Fibroblast of the aortic adventitia (primary cell): ENCODE data around the gene ATP10A. TPM values are rescaled to one million over a fixed set of nuclear protein-coding genes. Genes with fewer than 3 reads are reported as not detected.

Source experiments
- DNase-seq: peaks from one replicate; pipeline ENCODE4 v3.0.0-alpha.2; 2010; ENCODE audit warnings: low read depth
- H3K4me3 ChIP-seq: 2 replicates; pipeline ENCODE4 v1.5.1; 2011; ENCODE audit warnings: low read depth, mild to moderate bottlenecking, control low read depth, low read length, moderate library complexity
- total RNA-seq: library from RNA; depleted of rRNA; stranded (reverse); fragments of >200 nt; gene quantifications from 2 replicates; pipeline ENCODE4 v1.2.3, GENCODE V29; 2012; ENCODE audit warnings: low replicate concordance
- TF ChIP-seq, protein P1 (sequence below): IDR thresholded peaks from 2 replicates; pipeline ENCODE4 v1.5.1; 2011; ENCODE audit warnings: mild to moderate bottlenecking, low read length, control low read depth, inconsistent platforms; ENCODE audit not compliant: insufficient read depth

The ATP10A gene
- total RNA-seq, 1 donor: 4.4 TPM

DNA sequence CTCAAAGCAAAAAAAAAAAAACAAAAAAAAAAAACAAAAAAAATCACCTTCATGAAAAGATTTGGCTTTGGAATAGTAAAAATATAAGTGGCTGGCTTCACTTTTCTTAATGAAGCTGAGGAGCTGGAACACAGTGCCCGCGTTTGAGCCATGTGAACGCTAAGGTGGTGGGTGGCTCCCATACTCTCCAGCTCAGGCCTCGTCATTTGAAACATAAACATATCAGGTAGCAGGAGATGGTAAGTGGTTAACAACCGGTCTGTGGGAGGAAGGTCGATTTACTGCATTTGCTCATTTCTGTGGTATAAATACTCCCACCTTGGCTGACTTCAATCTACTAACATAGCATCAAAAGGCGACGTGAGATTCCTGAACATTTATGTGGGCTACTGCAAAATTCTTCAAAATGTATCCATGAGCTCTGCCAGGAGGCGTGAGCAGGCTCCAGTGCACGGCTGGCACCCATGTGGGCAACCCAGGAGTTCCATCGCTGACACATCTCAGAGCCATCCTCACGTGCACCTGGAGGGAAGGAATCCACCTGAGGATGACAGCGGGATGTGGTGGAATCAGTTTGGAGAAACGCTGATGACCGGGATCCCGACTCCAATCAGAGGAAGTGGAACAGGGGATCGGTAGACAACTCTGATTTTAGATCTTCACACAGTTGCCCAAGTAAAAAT, 157.6 kb downstream of the ATP10A start:
- no peak overlapping the region for H3K4me3 ChIP-seq
- TF ChIP-seq, protein P1, sequence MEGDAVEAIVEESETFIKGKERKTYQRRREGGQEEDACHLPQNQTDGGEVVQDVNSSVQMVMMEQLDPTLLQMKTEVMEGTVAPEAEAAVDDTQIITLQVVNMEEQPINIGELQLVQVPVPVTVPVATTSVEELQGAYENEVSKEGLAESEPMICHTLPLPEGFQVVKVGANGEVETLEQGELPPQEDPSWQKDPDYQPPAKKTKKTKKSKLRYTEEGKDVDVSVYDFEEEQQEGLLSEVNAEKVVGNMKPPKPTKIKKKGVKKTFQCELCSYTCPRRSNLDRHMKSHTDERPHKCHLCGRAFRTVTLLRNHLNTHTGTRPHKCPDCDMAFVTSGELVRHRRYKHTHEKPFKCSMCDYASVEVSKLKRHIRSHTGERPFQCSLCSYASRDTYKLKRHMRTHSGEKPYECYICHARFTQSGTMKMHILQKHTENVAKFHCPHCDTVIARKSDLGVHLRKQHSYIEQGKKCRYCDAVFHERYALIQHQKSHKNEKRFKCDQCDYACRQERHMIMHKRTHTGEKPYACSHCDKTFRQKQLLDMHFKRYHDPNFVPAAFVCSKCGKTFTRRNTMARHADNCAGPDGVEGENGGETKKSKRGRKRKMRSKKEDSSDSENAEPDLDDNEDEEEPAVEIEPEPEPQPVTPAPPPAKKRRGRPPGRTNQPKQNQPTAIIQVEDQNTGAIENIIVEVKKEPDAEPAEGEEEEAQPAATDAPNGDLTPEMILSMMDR: no peak
- DNase-seq: no peak

DNA sequence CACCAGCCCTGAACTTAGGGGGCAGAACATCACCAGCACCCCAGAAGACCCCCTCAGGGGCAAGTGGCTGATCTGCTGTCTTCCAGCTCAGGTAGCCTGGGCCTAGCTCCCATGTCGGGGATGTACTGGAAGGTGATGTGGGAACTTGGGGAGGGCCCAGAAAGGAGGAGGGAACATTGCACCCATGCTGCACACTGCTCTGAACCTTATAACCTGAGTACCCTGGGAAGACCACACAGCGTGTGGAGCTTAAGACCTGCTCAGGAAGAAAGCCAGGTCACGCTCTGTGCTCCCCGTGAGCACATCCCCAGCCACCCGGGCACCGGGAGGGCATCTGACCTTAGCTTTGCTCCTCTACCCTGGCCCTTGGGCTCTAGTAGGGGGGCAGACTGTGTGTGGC, 159.4 kb downstream of the ATP10A start:
- TF ChIP-seq, protein P1: no peak
- no peak overlapping the region for H3K4me3 ChIP-seq
- no peak for DNase-seq

DNA sequence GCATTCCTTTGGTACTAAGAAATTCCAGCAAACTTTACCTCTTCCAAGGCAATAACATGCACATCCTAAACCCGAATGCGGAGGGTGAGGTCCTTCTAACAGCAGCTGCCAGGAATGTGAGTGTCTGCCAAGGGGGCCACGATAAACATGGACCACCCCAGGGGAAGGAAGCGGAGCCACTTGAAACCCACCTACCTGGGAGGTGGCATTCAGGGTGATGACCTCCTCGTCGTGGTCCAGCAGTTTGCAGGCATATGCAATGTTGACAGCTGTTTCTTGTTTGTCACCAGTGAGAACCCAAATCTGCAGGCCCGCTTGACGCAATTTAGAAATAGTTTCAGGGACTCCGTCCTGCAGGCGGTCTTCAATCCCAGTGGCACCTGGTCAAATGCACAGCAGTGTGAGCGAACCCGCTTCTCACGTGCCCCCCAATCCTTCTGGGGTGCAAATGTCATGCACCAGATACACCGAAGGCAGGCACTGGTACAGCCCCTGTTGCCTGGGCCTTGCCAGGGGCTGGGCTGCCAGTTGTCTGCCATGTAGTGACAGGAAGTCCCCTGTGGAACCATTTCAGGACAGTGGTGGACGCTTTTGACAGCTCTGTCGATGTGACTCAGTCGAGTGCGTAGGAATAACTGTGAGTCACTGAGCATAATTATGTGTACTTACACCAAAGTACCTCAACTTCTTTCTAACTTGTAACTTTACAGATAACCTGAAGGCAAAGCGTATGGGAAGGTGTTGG, 161.2 kb downstream of the ATP10A start:
- TF ChIP-seq, protein P1: no peak
- no peak for DNase-seq
- H3K4me3 ChIP-seq: no peak overlapping the region

DNA sequence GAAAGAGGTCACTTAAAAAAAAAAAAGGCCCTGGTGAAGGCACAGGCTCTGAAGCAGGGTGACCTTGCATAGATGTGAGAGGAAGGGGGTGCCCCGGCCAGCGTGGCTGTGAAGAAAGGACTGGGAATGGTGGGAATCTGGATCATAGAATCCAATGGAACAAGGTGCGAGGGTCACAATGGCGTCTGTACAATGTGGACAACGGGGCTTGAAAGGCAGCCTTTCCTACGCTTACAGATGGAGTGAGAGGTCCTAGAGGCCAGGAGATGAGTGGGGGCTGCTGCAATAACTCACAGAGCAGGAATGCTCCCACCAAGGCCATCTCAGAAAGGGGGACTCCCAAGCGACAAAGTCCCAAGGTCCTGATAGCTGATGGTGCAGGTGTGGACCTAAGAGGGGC, 162.2 kb downstream of the ATP10A start:
- no peak overlapping the region for H3K4me3 ChIP-seq
- TF ChIP-seq, protein P1: no peak
- DNase-seq: no peak

DNA sequence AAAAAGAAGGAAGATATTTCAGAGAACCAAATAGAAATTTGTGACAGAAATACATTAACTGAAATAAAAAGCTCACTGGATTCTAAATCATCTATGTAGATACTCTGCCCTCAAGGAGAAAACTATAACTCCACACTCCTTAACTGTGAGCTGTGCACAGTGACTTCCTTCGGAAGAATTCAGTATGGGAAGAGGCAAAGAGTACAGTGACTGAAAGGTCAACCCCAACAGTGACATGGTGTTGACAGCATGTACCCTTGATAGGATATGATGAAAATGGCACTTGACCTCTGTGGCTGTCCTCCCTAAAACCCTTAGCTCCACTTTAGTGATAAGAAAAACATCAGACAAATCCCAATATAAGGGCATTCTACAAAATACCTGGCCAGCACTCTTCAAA, 165.5 kb downstream of the ATP10A start:
- H3K4me3 ChIP-seq: no peak overlapping the region
- TF ChIP-seq, protein P1: no peak
- no peak for DNase-seq

DNA sequence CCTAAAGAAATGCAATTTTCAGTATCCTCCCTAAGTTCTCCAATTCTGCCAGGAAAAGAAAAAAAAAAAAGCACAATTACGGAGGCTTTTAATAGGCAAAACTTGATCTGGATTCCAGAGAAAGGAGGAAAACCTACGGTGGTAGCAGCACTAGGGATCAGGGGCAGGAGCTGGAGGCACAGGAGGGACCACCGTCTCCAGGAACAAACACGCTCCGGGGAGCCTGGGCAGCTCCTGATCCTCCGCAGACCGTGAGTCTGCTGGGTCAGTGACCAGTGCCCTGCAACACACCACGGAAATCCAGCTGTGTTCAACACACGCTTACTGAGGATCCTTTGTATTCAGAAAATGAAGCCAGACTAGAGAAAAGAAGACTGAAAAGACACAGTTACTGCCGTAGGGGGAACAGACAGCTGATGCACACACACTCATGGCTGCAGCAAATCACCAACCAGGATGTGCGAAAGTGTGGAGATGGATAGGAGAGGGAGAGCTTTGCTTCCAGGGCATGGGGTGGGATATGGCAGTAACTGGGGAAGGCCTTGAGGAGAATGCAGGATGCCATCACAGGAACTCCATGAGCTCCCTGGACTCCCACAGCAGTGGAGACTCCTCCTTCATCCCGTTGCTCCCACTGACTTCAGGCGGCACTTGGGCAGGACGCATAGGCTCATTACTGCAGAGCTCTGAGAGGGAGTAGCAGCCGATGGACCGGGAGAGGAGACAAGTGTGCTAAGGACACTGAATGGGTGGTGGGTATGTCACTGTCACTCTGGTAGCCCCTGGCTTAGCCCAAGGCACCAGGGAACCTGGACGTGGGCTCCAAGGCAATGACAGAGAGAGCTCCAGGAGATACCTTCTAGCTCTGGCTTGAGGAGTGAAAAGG, 167.0 kb downstream of the ATP10A start:
- TF ChIP-seq, protein P1: no peak
- no peak for DNase-seq
- no peak overlapping the region for H3K4me3 ChIP-seq
